ENCODE data around the gene FAM171A1.
"Not testable (repeated sequence)": the region's sequence is repeated elsewhere in the genome, so short reads cannot be mapped to it uniquely, and the experiment has no call there.

The FAM171A1 gene

DNA sequence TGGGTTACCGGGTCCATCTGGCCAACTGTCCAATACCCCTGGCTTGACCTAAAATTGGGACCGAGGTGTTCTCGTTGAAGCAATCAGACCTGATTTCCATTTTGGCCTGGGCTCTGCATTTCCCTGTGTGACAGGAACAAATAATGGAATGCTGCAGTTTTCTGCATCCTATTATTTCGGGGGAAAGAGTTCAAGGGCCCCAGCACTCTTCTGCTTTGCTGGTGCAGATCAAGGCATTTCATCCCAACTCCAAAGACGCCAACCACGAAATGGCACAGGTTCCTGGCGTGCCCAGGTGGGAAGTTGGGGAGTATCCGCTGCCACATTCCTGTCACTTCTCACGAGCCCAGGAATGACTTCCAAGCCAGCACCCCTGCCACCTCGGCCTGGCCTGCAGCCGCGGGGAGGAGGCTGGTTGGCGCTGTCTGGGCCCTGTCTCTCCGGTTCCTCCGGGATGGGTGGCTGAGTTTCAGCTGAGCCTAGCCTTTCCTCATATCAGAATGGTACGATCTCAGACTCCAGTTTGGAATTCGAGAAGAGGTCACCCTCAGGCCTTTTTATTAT lies 56.5 kb downstream of the FAM171A1 start:
- H3K36me3 ChIP-seq (ENCODE audit: control insufficient read depth in 1 of 2, insufficient read depth in 2 of 2, low read length in 2 of 2), result no peaks in the 10 kb centered on the region
- H3K4me3 ChIP-seq (ENCODE audit: low read depth in 1 of 2, low read length in 2 of 2), result no peak overlapping the region
- H3K27ac ChIP-seq (ENCODE audit: low read length), result no peak overlapping the region
- H3K9me3 ChIP-seq (ENCODE audit: control insufficient read depth in 1 of 2, low read length in 2 of 2), result no peaks in the 10 kb centered on the region
- H3K27me3 ChIP-seq (ENCODE audit: low read depth, low read length), result no peaks in the 10 kb centered on the region
- H3K4me1 ChIP-seq (ENCODE audit: control insufficient read depth in 1 of 2, insufficient read depth in 2 of 2, low read length in 2 of 2), result peaks cover 0 to 29% of the 10 kb centered on the region in 2 donors

DNA sequence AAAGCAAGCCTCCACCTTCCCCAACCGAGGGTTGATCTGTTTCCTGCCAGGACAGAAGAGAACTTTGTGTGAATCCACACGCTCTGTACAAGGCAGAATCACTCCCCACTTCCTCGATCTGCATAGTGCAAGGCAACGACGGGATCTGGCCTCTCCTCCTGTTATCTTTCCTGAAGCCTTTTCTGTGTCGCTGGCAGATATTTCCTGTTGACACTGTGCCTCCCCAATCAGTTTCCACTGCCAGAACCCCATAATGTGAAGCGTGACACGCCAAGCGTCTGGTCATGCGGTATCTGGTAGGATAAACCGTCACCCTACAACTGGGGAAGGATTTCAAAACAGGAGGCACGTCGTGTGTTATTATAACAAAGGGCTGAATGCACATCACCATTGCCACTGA lies 57.2 kb downstream of the FAM171A1 start:
- Histone ChIP-seq H3K4me3 (ENCODE audit: low read depth in 1 of 2, low read length in 2 of 2) (peak overlapping the region; percentile 22 to 36), H3K27ac (ENCODE audit: low read length) (no peak overlapping the region), H3K9me3 (ENCODE audit: control insufficient read depth in 1 of 2, low read length in 2 of 2) (no peaks in the 10 kb centered on the region), H3K36me3 (ENCODE audit: control insufficient read depth in 1 of 2, insufficient read depth in 2 of 2, low read length in 2 of 2) (no peaks in the 10 kb centered on the region), H3K4me1 (ENCODE audit: control insufficient read depth in 1 of 2, insufficient read depth in 2 of 2, low read length in 2 of 2) (peaks cover 0 to 29% of the 10 kb centered on the region in 2 donors), H3K27me3 (ENCODE audit: low read depth, low read length) (no peaks in the 10 kb centered on the region)

DNA sequence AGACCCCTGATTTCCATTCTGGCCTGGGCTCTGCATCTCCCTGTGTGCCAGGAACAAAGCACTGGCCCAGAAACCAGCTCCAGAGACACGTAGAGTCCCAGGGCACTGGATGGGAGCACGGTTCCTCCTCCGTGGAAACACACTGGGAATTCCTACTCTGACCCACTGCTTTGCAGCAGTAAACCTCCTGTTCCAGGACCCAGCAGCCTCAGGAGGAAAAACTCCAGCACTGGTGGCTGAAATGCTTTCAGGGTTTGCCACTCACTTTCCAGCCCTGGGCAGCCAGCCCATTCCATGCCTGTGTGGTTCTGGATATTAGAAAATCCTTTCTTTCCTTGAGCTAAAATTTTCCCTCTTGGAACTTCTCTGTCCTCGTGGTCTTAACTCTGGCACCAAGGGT lies 58.0 kb downstream of the FAM171A1 start:
- H3K36me3 ChIP-seq (ENCODE audit: control insufficient read depth in 1 of 2, insufficient read depth in 2 of 2, low read length in 2 of 2), result no peaks in the 10 kb centered on the region
- no peaks in the 10 kb centered on the region for H3K27me3 ChIP-seq (ENCODE audit: low read depth, low read length)
- H3K27ac ChIP-seq (ENCODE audit: low read length), result no peak overlapping the region
- H3K9me3 ChIP-seq (ENCODE audit: control insufficient read depth in 1 of 2, low read length in 2 of 2), result no peaks in the 10 kb centered on the region
- peaks cover 0 to 29% of the 10 kb centered on the region in 2 donors for H3K4me1 ChIP-seq (ENCODE audit: control insufficient read depth in 1 of 2, insufficient read depth in 2 of 2, low read length in 2 of 2)
- H3K4me3 ChIP-seq (ENCODE audit: low read depth in 1 of 2, low read length in 2 of 2), result peak overlapping the region in 1 of 2 donors; percentile 36

DNA sequence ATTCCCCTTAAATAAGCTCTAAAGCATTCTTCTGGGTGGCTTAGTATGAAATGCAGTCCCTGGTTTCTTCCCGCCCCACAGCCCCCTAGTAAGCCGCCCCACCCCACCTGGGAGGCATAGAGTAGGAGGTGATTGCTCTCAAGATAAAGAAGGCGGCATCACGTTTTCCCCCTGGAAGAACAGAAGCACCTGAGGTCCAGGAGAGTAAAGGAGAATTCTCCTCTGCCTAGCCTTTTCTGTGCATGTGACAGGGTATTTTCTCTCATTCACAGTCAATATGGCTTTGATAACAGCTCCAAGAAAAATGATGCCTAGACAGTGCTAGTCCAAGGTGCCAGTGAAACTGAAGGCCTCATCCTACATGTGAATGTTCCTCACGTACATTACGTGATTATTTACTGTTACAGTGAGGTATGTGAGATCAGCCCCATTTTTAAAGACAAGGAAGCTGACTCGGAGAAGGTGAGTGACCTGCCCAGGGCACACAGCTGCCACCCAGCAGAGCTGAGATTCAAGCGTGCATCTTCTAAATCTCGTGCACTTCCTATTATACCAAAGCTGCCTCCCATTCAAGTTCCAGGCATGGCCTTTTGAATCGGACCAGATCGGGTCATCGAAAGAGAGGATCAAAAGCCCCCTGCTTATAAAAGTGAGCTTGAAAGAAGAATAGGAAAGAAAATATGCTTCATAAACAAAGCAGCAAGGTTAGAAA lies 59.4 kb downstream of the FAM171A1 start:
- no peaks in the 10 kb centered on the region for H3K36me3 ChIP-seq (ENCODE audit: control insufficient read depth in 1 of 2, insufficient read depth in 2 of 2, low read length in 2 of 2)
- no peak overlapping the region for H3K4me3 ChIP-seq (ENCODE audit: low read depth in 1 of 2, low read length in 2 of 2)
- no peak overlapping the region for H3K27ac ChIP-seq (ENCODE audit: low read length)
- H3K27me3 ChIP-seq (ENCODE audit: low read depth, low read length), result no peaks in the 10 kb centered on the region
- peaks cover 0 to 27% of the 10 kb centered on the region in 2 donors for H3K4me1 ChIP-seq (ENCODE audit: control insufficient read depth in 1 of 2, insufficient read depth in 2 of 2, low read length in 2 of 2)
- H3K9me3 ChIP-seq (ENCODE audit: control insufficient read depth in 1 of 2, low read length in 2 of 2), result no peaks in the 10 kb centered on the region

DNA sequence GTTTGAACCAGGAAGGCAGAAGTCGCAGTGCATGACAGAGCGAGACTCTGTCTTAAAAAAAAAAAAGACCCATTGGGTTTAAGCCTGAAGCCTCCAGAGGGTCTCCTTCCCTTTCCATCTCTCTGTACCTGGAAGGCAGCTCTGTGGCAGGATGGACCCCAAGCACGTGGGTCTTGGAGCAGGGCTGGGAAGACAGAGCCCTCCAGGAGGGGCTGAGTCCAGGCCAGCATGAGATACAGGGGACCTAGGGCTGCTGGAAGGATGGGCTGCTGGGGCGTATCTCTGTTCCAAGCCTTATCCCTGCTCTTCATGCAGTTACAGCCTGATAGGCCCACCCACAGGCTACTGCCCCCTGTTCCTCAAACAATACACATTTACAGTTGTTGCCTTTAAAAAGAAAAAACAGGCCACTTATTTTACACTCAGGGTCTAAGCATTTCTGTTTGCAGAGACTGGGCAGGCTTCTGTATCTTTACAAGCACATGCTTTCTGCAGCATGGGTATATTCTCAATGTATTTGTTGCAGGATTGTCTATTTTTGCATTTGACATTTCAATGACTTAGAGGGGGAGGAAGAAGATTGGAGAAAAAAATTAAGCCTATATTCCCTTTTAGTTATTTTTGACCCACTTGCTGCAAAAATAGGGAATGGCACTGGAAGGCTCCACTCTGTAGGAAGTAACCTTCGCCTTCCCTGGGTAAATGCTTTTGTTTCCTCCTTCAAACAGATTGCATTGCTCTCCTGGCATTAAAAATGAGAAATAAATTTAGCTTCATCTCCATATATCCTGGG lies 60.1 kb downstream of the FAM171A1 start:
- no peaks in the 10 kb centered on the region for H3K9me3 ChIP-seq (ENCODE audit: control insufficient read depth in 1 of 2, low read length in 2 of 2)
- H3K36me3 ChIP-seq (ENCODE audit: control insufficient read depth in 1 of 2, insufficient read depth in 2 of 2, low read length in 2 of 2), result no peaks in the 10 kb centered on the region
- no peaks in the 10 kb centered on the region for H3K27me3 ChIP-seq (ENCODE audit: low read depth, low read length)
- H3K4me3 ChIP-seq (ENCODE audit: low read depth in 1 of 2, low read length in 2 of 2), result no peak overlapping the region
- peaks cover 0 to 20% of the 10 kb centered on the region in 2 donors for H3K4me1 ChIP-seq (ENCODE audit: control insufficient read depth in 1 of 2, insufficient read depth in 2 of 2, low read length in 2 of 2)
- H3K27ac ChIP-seq (ENCODE audit: low read length), result no peak overlapping the region

DNA sequence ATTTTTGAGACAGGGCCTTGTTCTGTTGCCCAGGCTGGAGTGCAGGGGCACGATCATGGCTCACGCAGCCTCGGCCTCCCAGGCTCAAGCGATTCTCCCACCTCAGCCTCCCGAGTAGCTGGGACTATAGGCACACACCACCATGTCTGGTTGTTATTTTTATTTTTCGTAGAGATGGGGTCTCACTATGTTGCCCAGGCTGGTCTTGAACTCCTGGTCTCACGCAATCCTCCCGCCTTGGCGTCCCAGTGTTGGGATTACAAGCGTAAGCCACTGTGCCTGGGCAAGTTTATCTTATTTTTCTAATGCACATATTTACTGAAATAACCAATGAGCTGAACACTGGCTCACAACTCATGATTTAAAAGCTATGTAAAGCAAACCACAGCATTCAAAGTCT lies 61.9 kb downstream of the FAM171A1 start:
- Histone ChIP-seq H3K9me3 (ENCODE audit: control insufficient read depth in 1 of 2, low read length in 2 of 2) (no peaks in the 10 kb centered on the region), H3K36me3 (ENCODE audit: control insufficient read depth in 1 of 2, insufficient read depth in 2 of 2, low read length in 2 of 2) (no peaks in the 10 kb centered on the region), H3K27me3 (ENCODE audit: low read depth, low read length) (no peaks in the 10 kb centered on the region), H3K4me1 (ENCODE audit: control insufficient read depth in 1 of 2, insufficient read depth in 2 of 2, low read length in 2 of 2) (peaks cover 0 to 20% of the 10 kb centered on the region in 2 donors), H3K4me3 (ENCODE audit: low read depth in 1 of 2, low read length in 2 of 2) (no peak overlapping the region), H3K27ac (ENCODE audit: low read length) (no peak overlapping the region)

DNA sequence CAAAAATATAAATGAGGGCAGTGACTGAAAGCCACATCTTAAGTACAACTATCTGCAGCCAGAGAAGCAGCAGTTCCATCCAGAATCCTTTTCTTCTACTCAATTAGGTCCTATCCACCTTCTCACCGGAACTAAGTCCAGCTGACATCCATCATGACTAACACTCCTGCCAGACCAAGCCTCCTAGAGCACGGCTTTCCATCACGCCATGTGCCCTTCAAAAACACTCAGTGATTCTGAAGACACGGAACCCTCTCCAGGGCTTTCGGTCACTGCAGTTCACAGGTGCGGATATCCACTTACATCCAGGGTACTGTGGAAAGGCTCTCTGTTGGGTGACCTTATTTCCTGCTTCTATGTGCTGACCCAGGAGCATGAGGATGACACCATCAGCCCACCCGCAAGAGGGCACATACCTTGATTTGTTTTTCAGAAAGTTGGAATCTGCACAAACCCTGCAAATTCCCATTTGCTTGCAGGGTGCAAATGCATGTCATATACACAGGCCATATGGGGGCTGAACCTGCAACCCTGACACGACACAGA lies 64.3 kb downstream of the FAM171A1 start:
- Histone ChIP-seq H3K9me3 (ENCODE audit: control insufficient read depth in 1 of 2, low read length in 2 of 2) (no peaks in the 10 kb centered on the region), H3K36me3 (ENCODE audit: control insufficient read depth in 1 of 2, insufficient read depth in 2 of 2, low read length in 2 of 2) (no peaks in the 10 kb centered on the region), H3K27ac (ENCODE audit: low read length) (no peak overlapping the region)

DNA sequence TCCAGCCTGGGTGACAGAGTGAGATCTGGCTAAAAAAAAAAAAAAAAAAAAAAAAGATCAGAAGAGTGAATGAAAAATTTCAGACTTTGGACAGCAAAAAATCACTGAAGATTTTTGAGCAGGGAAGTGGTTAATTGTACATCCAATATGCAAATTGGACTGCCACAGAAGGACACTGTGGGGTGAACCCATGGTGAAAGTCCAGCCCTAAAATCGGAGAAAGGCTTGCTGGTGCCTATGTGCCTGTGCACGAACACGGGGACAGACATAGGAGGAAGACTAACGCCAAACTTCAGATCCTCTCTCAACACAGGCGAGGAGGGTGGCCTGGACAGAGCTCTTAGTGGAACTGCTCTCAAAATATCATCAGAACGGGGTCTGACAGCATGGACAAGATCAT lies 65.5 kb downstream of the FAM171A1 start:
- Histone ChIP-seq H3K4me1 (ENCODE audit: control insufficient read depth in 1 of 2, insufficient read depth in 2 of 2, low read length in 2 of 2) (no peaks in the 10 kb centered on the region), H3K27me3 (ENCODE audit: low read depth, low read length) (no peaks in the 10 kb centered on the region), H3K27ac (ENCODE audit: low read length) (no peak overlapping the region), H3K36me3 (ENCODE audit: control insufficient read depth in 1 of 2, insufficient read depth in 2 of 2, low read length in 2 of 2) (no peaks in the 10 kb centered on the region), H3K9me3 (ENCODE audit: control insufficient read depth in 1 of 2, low read length in 2 of 2) (no peaks in the 10 kb centered on the region), H3K4me3 (ENCODE audit: low read depth in 1 of 2, low read length in 2 of 2) (no peak overlapping the region)

More for the DNA sequence above, 64.3 kb downstream of the FAM171A1 start:
- H3K27me3 ChIP-seq (ENCODE audit: low read depth, low read length), result no peaks in the 10 kb centered on the region
- peaks cover 0 to 2% of the 10 kb centered on the region in 2 donors for H3K4me1 ChIP-seq (ENCODE audit: control insufficient read depth in 1 of 2, insufficient read depth in 2 of 2, low read length in 2 of 2)
- H3K4me3 ChIP-seq (ENCODE audit: low read depth in 1 of 2, low read length in 2 of 2), result no peak overlapping the region

DNA sequence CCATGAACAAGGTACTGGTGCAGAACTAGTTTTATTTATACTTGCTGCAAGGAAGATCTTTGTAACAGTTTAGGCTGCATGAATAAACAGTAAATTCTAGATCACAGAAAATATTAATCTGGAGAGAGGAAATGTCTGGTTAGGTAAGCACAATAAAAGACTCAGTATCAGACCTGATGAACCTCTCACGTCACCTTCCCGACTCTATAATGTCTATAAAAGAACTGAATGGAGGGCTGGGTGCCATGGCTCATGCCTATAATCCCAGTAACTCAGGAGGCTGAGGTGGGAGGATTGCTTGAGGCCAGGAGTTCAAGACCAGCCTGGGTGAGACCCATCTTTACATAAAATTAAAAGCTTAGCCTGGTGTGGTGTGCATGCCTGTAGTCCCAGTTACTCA lies 65.9 kb downstream of the FAM171A1 start:
- Histone ChIP-seq H3K27ac (ENCODE audit: low read length) (no peak overlapping the region), H3K27me3 (ENCODE audit: low read depth, low read length) (no peaks in the 10 kb centered on the region), H3K36me3 (ENCODE audit: control insufficient read depth in 1 of 2, insufficient read depth in 2 of 2, low read length in 2 of 2) (no peaks in the 10 kb centered on the region), H3K4me1 (ENCODE audit: control insufficient read depth in 1 of 2, insufficient read depth in 2 of 2, low read length in 2 of 2) (no peaks in the 10 kb centered on the region), H3K4me3 (ENCODE audit: low read depth in 1 of 2, low read length in 2 of 2) (no peak overlapping the region), H3K9me3 (ENCODE audit: control insufficient read depth in 1 of 2, low read length in 2 of 2) (no peaks in the 10 kb centered on the region)

DNA sequence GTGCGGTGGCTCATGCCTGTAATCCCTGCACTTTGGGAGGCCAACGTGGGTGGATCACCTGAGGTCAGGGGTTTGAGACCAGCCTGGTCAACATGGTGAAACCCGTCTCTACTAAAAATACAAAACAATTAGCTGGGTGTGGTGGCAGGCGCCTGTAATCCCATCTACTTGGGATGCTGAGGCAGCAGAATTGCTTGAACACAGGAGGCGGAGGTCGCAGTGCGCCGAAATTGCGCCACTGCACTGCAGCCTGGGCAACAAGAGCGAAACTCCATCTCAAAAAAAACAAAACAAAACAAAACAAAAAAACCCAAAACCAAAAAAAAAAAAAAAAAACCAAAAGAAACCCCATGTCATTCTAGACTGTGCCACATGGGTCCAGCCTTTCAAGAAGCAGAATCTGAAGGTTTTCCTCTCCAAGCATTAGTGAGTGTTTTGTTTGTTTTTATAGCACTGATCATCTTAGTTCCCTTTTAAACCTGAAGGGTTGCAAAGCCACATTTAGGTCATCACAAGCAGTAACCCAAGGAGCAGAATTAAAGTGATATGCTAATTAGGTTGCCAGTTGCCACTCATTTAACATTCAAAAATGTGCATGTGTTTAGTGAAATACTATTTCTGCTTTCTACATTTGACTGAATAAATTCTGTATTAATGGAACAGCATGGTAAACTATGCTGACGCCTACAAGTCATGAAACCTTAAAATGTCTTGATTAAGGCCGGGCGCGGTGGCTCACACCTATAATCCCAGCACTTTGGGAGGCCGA lies 68.7 kb downstream of the FAM171A1 start:
- not testable (repeated sequence) for H3K36me3 ChIP-seq (ENCODE audit: control insufficient read depth in 1 of 2, insufficient read depth in 2 of 2, low read length in 2 of 2); H3K9me3 ChIP-seq (ENCODE audit: control insufficient read depth in 1 of 2, low read length in 2 of 2); H3K27me3 ChIP-seq (ENCODE audit: low read depth, low read length); H3K4me3 ChIP-seq (ENCODE audit: low read depth in 1 of 2, low read length in 2 of 2); H3K27ac ChIP-seq (ENCODE audit: low read length); H3K4me1 ChIP-seq (ENCODE audit: control insufficient read depth in 1 of 2, insufficient read depth in 2 of 2, low read length in 2 of 2)

DNA sequence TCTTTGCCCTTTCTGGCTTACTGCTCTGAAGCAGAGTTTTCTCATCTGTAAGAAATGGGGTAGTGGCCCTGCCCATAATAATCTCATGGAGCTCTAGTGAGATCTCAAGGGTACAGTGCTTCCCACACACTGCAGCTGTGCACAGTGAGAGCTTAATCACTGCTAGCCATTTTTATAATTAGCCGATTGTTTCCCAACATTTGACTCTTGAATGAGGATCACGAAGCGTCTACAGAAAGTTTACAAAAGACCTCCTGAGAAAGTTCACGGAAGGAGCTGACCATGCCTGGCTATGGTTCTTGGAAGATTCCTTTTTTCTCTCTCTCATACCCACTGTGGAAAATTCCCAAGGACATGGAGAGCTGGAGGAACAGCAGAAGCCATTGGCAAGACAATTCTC lies 70.4 kb downstream of the FAM171A1 start:
- Histone ChIP-seq H3K36me3 (ENCODE audit: control insufficient read depth in 1 of 2, insufficient read depth in 2 of 2, low read length in 2 of 2) (no peaks in the 10 kb centered on the region), H3K27ac (ENCODE audit: low read length) (no peak overlapping the region), H3K9me3 (ENCODE audit: control insufficient read depth in 1 of 2, low read length in 2 of 2) (no peaks in the 10 kb centered on the region), H3K27me3 (ENCODE audit: low read depth, low read length) (no peaks in the 10 kb centered on the region), H3K4me1 (ENCODE audit: control insufficient read depth in 1 of 2, insufficient read depth in 2 of 2, low read length in 2 of 2) (peaks cover 0 to 7% of the 10 kb centered on the region in 2 donors), H3K4me3 (ENCODE audit: low read depth in 1 of 2, low read length in 2 of 2) (no peak overlapping the region)

Measured in muscle layer of duodenum (tissue), 2 donors.